Left forelimb (tissue), 1 donor: ENCODE data around the gene BST1.

Experiments used
- DNase-seq: peaks from one replicate; pipeline ENCODE4 v3.0.0-alpha.2; 2018; ENCODE audit warnings: low spot score

The BST1 gene, protein sequence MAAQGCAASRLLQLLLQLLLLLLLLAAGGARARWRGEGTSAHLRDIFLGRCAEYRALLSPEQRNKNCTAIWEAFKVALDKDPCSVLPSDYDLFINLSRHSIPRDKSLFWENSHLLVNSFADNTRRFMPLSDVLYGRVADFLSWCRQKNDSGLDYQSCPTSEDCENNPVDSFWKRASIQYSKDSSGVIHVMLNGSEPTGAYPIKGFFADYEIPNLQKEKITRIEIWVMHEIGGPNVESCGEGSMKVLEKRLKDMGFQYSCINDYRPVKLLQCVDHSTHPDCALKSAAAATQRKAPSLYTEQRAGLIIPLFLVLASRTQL

DNA sequence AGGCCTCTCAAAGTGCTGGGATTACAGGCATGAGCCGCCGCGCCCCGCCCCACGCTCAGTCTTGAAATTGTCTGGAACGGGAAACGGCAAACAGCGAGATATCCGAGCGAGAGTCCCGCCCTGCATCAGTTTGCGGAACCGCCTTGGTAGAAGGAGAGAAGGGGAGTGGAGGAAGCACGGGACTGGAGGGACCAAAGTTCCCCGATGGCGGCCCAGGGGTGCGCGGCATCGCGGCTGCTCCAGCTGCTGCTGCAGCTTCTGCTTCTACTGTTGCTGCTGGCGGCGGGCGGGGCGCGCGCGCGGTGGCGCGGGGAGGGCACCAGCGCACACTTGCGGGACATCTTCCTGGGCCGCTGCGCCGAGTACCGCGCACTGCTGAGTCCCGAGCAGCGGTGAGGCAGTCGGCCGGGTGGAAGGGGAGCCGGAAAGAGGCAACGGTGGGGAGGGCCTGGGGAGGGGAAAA lies at the start of gene BST1:
Gene BST1 (plus strand): TSS at position 125 of the 463 bp plus-strand sequence. CDS start 80 bp downstream, at position 205.
- DNase-seq: peak; percentile 75

DNA sequence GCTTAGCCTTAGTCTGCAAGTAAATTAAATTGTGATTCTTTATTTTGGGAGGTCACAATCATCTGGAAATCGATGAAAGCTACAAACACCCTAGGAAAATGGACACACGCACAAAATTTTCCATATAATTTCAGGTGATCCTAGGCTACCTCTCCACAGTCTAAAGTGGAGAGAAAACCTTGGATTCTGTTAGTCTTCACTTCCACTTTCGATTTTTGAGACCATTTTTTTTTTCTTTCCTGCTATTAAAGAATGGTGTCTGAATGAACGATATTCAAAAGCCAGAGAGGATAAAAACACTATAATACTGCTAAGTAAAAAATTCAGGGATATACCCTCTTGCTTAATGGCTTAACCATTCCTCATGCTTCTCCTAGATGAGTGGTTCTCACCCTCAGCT lies 49.4 kb upstream of the BST1 start:
- no peak for DNase-seq

DNA sequence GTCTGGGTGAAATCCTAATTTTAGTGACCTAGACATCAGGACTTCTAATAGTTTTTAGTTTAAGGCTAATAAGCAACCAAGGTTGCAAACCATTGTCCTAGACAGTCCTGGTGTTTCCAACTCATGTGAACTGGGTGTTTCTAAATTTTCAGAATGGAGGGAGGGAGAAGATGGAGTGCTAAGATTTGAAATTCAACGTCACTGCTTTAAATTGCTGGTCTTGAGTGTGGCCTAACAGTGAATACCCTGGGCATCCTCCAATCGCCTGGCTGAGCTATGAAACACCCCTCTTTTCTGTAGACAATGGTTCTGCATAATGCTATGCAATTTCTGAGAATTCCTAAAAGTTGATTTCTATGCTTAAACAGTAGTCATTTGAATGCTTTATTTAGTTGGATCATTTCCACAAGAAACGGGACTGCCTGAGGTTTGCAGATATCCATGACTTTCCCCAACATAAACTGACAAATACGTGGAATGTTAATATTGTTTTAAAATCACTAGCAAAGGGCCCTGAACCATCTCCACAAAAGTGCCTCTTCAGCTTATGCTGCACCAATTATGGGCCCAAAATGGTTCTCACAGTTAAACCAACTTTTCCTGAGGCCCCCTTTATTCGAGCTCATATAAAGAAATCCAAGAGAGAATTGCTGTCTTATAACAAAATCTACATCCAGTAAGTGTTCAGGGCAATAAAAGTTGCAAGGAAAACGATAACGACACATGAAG lies 48.8 kb upstream of the BST1 start:
- no peak for DNase-seq

DNA sequence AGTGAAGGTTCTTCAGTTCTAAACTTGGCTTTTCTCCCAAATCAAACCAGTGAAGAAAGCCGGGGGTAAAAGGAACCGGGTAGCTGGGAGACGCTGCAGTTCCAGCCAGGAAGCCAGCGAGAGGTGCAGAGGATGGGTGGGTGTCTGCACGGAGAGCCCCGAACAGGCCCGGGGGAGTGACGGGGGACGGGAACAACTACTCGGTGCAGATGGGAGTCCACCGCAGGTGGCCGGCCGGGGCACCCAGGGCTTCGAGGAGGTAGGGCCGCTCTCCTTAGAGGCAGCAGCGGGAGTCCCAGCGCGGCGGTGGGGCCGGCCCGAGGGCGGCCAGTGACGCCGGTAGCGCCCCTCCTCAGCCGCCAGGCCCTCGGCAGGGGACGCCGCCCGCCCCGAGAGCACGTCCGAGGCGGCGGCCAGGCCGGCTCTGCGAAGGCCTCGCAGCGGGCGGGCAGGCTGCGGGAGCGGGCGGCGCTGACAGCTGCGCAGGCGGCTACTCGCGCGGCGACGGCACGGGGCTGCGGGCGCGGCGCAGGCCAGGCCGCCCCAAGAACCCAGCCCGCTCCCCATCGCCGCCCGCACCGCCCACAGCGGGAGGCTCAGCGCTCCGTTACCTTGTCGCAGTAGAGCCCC lies 48.2 kb upstream of the BST1 start:
- peak; percentile 69 for DNase-seq

DNA sequence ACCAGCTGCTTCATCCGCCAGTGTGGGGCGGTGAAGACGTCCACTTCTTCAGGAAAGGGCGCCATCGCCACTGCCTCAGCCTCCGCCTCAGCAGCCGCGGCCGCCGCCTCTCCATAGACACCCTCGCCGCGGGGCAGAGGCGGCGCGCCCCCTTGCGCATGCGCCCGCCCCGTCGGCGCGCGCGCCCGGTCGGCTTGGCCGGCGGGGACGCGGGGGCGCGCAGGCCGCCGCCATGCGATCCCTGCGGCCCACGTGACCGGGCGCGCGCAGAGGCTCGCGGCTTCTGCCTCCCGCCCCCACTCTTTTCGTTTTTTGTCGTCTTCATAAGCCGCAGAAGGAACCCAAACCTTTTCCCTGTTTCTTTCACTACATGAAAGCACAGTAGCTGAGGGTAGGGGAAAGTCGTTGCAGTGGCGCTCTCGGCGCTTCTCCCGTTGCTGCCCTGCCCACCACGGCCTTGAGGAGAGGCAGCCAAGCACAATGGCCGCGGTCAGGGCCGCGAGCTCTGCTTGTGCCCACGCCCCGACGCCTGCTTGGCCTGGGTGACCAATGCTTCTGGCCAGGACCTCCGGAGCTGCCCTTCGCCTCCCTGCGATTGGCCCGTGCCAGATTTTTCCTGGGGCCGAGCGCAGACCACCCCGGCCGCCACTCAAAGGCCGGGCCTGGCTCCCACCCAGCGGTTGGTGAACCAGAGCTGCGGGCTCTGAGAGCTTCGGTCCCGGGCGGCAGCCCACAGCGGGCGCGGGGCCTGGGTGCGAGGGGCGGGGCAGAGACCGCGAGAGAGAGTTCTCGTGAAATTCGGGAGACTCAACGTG lies 47.4 kb upstream of the BST1 start, which contains the start of gene FBXL5:
Gene FBXL5 (minus strand): TSS at position 135 of the 815 bp plus-strand sequence. CDS start 70 bp downstream, at position 65.
- DNase-seq: peak; percentile 89

DNA sequence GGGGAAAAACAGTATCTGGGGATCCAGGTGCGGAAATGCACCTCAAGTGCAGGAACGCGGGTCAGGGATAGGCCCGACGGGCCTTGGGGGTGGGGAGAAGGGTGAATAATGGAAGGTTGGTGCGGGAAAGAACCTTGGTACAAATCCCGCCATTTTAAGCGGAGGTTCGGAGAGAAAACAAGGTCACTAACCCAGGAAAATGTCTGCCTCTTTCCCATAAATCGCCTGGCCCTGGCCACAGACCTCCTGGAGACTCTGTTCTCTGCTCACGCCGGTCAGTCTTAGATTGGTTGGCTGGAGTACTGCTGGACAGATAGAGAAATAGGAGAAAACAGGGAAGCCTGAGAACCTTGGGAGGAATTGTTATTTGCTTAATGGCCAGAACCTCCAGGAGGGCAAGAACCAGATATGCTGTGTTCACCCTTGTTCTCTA lies 46.8 kb upstream of the BST1 start:
- DNase-seq: no peak

DNA sequence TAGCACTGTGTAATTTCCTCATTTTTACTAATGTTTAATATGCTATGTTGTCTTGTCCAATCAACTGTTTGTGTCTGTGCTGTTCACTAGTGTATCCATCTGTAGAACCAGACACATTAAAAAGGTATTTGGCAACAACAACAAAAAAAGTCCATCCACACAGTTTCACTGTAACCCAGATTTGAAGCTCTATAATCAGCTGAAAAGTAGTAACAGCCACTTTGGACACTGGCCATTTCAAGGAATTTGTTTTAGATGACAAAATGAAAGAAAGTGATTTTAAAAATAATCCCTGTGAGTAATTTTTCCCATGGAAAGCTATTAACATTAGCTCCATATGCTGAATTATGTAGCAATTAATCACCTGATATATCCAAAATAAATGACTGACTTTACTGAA lies 45.5 kb upstream of the BST1 start:
- DNase-seq: no peak

DNA sequence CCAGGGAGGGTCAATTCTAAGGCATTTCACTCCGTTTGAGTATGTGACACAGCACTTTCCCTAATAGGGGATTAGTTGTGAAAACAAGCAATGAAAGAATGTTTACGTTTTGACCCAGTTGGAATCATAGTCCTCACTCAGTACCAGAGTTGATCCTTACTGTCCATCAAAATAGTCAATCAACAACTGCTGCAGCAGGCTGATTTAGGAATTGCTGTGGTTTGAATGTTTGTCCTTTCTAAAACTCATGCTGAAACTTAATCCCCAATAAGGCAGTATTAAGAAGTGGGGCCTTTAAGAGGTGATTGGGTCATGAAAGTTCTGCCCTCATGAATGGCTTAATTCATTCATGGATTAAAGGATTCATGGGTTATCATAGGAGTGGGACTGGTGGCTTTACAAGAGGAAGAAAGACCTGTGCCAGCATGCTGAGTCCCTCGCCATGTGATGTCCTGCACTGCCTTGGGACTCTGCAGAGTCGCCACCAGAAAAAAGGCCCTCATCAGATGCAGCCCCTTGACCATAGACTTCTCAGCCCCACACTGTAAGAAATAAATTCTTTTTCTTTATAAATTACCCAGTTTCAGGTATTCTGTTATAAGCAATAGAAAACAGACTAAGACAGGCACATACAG lies 44.6 kb upstream of the BST1 start:
- DNase-seq: no peak

DNA sequence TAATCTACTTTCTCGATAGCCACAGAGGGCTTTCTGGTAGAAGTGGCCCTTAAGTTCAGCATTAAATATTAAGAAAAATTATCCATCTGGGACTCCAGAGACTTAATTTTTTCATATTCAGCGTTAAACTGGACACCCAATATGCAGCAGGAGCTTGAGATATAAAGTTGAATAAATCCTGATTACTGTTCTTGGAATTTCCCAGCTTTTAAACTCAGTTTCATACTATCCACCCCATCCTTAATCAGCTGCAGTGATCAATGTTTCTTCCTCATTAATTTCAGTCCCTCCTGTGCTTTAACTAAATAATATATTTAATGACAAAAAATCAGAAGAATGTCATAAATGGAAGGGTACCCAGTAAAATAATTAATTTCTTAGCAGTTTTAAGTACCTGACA lies 44.1 kb upstream of the BST1 start:
- no peak for DNase-seq

DNA sequence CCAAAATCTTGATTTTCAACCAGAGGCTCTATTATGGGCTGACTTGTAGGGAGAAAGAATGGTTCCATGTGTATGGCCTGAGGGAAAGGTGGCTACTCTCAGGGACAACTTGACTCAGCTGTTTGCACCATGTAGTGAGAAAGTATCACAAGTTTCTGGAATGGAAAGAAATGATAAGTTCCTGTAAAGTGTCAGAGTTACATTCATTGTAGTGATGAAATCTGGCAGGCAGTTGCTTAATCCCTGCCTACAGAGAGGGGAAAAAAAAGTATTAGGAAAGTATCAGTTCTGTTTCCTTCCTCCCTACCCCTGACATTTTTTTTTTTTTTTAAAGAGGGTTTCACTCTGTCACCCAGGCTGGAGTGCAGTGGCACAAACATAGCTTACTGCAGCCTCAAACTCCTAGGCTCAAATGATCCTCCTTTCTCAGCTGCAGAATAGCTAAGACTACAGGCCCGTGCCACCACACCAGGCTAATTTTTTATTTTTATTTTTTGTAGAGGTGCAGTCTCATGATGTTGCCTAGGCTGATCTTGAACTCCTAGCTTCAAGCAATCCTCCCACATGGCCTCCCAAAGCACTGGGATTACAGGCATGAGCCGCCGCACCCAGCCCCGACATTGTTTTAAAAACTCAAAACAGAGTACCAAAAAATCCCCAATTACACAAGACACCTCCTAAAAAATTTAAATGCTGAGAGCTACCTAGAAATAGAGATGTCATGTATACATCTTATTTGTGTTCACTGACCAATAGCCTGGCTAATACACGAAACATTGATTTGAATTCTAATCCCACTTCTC lies 42.9 kb upstream of the BST1 start:
- DNase-seq: no peak

DNA sequence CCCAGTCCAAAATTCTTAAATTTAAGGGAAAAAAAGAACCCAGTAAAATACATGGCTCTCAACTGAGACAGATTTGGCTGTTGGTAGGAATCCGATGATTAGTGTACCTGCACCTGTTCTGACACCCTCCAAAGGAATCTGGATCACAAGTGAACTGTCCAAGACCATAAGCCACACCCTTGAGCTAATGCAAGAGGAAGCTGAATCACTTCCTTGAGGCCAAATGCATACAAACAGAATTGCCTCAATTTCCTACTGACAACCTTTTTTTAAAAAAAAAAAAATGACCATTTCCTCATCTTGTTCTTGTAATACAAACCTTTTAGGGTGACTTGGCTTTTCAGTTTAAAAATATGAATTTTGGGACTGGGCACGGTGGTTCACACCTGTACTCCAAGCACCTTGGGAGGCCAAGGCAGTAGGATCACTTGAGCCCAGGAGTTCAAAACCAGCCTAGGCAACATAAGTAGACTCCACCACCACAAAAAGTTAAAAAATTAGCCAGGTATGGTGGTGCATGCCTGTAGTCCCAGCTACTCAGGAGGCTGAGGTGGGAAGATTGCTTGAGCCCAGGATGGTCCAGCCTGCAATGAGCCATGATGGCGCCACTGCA lies 37.0 kb upstream of the BST1 start:
- DNase-seq: no peak

DNA sequence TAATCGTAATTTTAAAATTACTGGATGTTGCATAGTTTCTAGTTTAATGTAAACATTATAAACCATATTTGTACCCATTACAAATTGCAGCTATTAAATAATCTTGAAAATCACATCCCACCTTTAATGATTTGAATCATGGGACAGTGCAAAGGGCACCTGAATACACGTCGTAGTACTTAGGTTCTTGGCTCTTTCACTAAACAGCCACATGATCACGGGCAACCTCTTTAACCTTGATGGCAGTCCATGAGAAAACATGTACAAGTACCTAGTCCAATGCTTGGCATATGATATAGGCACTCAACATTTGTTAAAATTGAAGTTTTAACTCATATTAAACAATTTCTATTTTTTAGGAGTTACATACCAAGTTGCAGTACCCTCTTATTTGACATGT lies 35.9 kb upstream of the BST1 start:
- no peak for DNase-seq

DNA sequence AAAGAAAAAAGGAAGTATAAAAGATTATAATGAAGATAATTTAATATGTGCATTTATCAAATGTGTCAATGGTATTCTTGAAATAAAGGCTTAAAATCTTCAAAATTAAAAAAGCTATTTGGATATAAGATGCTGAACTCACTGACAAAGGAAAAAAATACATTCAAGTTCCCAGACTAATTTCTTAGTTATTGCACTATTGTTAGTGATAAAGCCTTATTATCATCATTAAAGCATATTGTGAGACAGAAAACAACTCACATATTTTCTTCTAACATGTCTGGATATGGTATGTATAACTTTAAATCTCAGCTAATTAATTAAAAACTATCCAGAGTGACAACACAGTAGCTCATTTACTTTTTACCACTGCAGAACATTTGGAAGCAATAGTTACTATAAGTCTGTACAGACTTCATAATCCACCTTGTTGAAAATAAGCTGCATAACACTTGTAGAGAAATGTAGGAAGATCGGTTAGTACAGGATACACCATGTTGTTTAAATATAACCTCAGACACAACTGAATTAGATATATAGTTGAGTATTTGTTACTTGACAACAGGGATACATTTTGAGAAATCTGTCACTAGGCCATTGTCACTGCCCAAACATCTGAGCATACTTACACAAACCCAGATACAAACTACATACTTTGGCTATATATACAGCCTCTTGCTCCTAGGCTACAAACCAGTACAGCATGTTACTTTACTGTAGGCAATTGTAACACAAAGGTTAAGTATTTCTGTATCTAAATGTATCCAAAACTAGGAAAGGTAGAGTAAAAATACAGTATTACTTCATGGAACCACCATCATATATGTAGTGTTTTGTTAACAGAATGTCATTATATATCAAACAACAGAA lies 34.1 kb upstream of the BST1 start:
- DNase-seq: no peak

DNA sequence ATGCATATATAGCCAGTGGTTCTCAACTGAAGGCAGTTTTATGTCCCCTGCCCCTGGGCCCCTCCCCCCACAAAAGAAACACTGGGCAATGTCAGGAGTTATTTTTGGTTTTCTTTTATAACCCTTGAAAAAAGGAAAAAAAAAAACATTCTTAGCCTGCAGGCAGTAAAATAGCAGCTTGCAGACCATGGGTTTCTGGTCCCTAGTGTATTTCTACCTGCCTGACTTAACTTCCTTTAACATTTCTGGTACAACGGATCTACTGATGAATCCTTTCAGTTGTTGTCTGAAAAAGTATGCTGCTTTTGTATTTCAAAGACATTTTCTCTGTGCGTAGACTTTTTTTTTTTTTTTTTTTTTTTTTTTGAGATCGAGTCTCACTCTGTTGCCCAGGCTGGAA lies 32.3 kb upstream of the BST1 start:
- DNase-seq: no peak

DNA sequence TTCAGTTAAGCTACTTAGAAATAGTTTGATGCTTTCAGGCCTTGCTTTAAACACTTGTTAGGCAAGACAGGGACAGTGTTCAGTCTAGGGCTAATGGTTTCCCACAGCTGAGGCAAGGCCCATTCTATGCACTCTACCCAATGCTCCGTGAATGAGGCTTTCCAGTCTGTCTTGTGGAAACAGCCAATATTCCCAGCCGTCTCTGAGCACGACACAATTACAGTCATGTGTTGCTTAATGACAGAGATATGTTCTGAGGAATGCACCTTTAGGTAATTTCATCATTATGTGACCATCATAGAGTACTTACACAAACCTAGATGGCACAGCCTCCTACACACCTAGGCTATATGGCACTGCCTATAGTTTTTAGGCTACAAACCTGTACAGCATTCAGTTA lies 30.8 kb upstream of the BST1 start:
- no peak for DNase-seq

DNA sequence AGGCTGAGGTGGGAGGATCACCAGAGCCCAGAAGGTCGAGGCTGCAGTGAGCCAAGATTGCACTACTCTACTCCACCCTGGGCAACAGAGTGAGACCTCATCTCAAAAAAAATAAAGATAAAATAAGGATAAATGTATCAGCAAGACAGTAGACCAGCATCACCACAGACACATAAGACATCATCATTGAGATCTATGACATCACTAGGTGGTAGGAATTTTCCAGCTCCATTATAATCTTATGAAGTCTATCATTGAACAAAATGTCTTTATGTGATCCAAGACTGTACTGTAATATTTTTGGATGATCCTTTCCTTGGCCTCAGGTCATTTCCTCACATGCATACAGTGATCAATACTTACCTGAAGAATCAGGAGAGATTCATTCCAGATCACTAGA lies 29.5 kb upstream of the BST1 start:
- no peak for DNase-seq

DNA sequence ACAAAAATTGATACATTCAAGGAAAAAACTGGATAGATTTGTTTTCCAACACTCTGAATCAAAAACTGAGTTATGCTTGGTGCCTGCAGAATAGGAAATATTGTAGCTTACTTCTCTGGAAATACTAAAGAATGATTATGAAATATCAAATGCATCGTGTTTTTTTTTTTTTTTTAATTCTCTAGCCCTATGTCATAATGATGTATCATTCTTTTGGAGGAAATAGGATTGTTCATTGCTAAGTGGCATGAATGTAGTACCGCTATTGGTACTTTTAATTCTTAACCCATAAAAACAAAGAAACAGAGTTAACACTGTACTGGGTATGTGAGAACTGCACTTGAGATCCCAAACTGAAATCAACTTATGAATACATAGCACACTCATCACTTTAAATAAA lies 28.8 kb upstream of the BST1 start:
- no peak for DNase-seq

DNA sequence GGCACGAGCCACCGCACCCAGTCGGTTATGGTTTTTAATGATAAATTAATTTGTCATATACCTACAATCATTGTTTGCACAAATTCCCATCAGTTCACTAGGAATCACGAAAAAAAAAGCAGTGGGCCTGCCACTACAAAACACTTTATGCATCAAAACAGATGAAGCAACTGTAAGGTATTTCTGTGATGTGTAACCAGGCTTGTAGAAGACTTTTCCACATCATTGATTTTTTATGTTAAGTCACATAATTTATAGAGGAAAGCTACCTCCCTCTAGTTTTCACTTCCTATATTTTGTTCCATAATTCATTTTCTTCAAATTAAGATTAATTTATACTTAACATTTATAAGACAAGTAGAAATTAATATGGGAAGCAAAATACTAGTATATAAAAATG lies 27.9 kb upstream of the BST1 start:
- no peak for DNase-seq

DNA sequence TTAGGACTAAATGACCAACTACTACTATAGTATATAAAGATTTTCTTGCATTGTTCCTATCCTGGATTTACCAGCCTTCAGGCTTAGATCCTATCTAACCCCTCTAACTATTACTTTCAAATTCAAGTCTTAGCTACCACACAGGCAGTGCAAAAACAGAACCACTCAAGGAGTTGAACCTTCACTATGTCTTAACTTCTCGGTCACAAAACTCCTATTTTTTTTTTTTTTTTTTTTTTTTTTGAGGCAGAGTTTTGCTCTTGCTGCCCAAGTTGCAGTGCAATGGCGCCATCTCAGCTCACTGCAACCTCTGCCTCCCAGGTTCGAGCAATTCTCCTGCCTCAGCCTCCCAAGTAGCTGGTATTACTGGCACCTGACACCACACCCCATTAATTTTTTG lies 27.5 kb upstream of the BST1 start:
- DNase-seq: no peak
